ENCODE results near the gene ABHD3.

- no peak for TF ChIP-seq CTCF (IDR thresholded peaks at IDR 0.05 in 8 of 11, conservative IDR thresholded peaks at IDR 0.05 in 3 of 11)
- TF ChIP-seq POLR2A (IDR thresholded peaks at IDR 0.05): no peak
- no peak for TF ChIP-seq POLR2AphosphoS5 (IDR thresholded peaks at IDR 0.05)
Measured at GRCh38 chr18:21638822-21639221, 65.8 kb downstream of the ABHD3 start.

All from spleen (tissue), 7 donors.